H1 (cell line): ENCODE measurements around the gene TTC3. TPM values are rescaled to one million over a fixed set of nuclear protein-coding genes. Genes with fewer than 3 reads are reported as not detected.

Experiments used
- BACH1 ChIP-seq: IDR thresholded peaks from 2 replicates; pipeline ENCODE4 v1.6.1; 2012; ENCODE audit warnings: low read length, improper control_type of control experiment
- BRCA1 ChIP-seq: IDR thresholded peaks from 2 replicates; pipeline ENCODE4 v1.6.1; 2012; ENCODE audit warnings: low read depth, low read length, improper control_type of control experiment
- CHD1 ChIP-seq: IDR thresholded peaks from 2 replicates; pipeline ENCODE4 v1.6.1; 2012; ENCODE audit warnings: low read depth, low read length, improper control_type of control experiment
- CHD7 ChIP-seq: fragments of 300-600 bp; sonication (generic); IDR thresholded peaks from 2 replicates; pipeline ENCODE4 v1.7.1; 2012; ENCODE audit warnings: low read length, moderate library complexity, mild to moderate bottlenecking, inconsistent platforms; ENCODE audit not compliant: insufficient replicate concordance
- CTBP2 ChIP-seq: IDR thresholded peaks from 2 replicates; pipeline ENCODE4 v1.7.0; 2011; ENCODE audit warnings: borderline replicate concordance, mild to moderate bottlenecking, moderate library complexity, mixed read lengths, low read length; ENCODE audit not compliant: insufficient read depth, insufficient read length
- EZH2 ChIP-seq: fragments of 200-600 bp; sonication (generic); IDR thresholded peaks from 2 replicates; pipeline ENCODE4 v1.7.1; 2012; ENCODE audit warnings: low read depth, mild to moderate bottlenecking, moderate library complexity, low read length, inconsistent platforms; ENCODE audit not compliant: severe bottlenecking
- JUN ChIP-seq: IDR thresholded peaks from 2 replicates; pipeline ENCODE4 v1.6.1; 2011; ENCODE audit warnings: low read depth, mild to moderate bottlenecking, improper control_type of control experiment, low read length
- MAX ChIP-seq: IDR thresholded peaks from 2 replicates; pipeline ENCODE4 v1.6.1; 2012; ENCODE audit warnings: inconsistent platforms
- POLR2AphosphoS5 ChIP-seq: IDR thresholded peaks from 2 replicates; pipeline ENCODE4 v1.6.1; 2011; ENCODE audit warnings: low read depth, low read length
- RNF2 ChIP-seq: fragments of 200-900, 300-1000 bp; sonication (generic); IDR thresholded peaks from 2 replicates; pipeline ENCODE4 v1.7.1; 2016; ENCODE audit warnings: borderline replicate concordance, low read depth, mild to moderate bottlenecking, antibody characterized with exemption, low read length; ENCODE audit not compliant: poor library complexity, severe bottlenecking; ENCODE audit errors: missing control alignments
- RXRA ChIP-seq: IDR thresholded peaks from 2 replicates; pipeline ENCODE4 v1.6.1; 2011; ENCODE audit warnings: low read depth, mild to moderate bottlenecking, low read length, moderate library complexity; ENCODE audit not compliant: insufficient read depth
- SUZ12 ChIP-seq: fragments of 200-600 bp; sonication (generic); IDR thresholded peaks from 2 replicates; pipeline ENCODE4 v1.6.1; 2012; ENCODE audit warnings: mild to moderate bottlenecking, inconsistent platforms, low read length, moderate library complexity, mixed read lengths
- polyA plus RNA-seq, 7 experiments: library from polyadenylated mRNA; depleted of rRNA in 3 of 7; stranded (reverse) in 5 of 7; unstranded in 2 of 7; fragments of >200 nt in 5 of 7; fragments of 200-250 nt in 2 of 7; gene quantifications; 1 replicate in 5 of 7; 2 replicates in 1 of 7; 4 replicates in 1 of 7; pipeline versions ENCODE4 v1.2.1 to v1.2.3, GENCODE V29; 2011 to 2013; ENCODE audit warnings: missing spikeins in 2 of 7, mixed read lengths in 2 of 7
- total RNA-seq: library from RNA; stranded (reverse); fragmentation: NEBNext Ultra II Directional; extraction: Animal tissue kit (Norgen Biotek cat#: 25700); gene quantifications from 2 replicates; pipeline ENCODE4 v1.2.1, GENCODE V29; 2021

The TTC3 gene
- total and polyA plus RNA-seq, 2 of the 8 experiments (the other 6 are each of a cell fraction or from before 2014, with no cell fraction given), result 11.0 to 36.2 TPM

- TF ChIP-seq CHD7 (no peak), SUZ12 (no peak), CTBP2 (no peak), EZH2 (no peak), BACH1 (no peak), RNF2 (no peak), RXRA (no peak), BRCA1 (no peak), POLR2AphosphoS5 (no peak), JUN (no peak), MAX (no peak), CHD1 (no peak)
Observed at GRCh38 chr21:37231671-37232070, 158.6 kb downstream of the TTC3 start (continued).
